HepG2 (cell line): ENCODE measurements around the gene DLX1. TPM values are rescaled to one million over a fixed set of nuclear protein-coding genes. Genes with fewer than 3 reads are reported as not detected.

Source experiments
- CHD2 ChIP-seq: IDR thresholded peaks from 2 replicates; pipeline ENCODE4 v1.6.1; 2011; ENCODE audit warnings: low read depth, low read length, improper control_type of control experiment
- DNMT1 ChIP-seq: sonication (generic); formaldehyde crosslinking; IDR thresholded peaks from 2 replicates; pipeline ENCODE4 v1.5.1; 2020; ENCODE audit warnings: mild to moderate bottlenecking, missing genetic modification reagents
- GATAD1 ChIP-seq: IDR thresholded peaks from 2 replicates; pipeline ENCODE4 v1.6.1; 2016; ENCODE audit warnings: missing genetic modification reagents, missing compliant biosample characterization
- KDM4B ChIP-seq: sonication (generic); formaldehyde crosslinking; IDR thresholded peaks from 2 replicates; pipeline ENCODE4 v1.4.0; 2020; ENCODE audit warnings: missing genetic modification reagents
- ONECUT2 ChIP-seq: sonication (generic); formaldehyde crosslinking; IDR thresholded peaks from 2 replicates; pipeline ENCODE4 v1.4.0; 2020; ENCODE audit warnings: missing genetic modification reagents
- SALL2 ChIP-seq: sonication (generic); formaldehyde crosslinking; IDR thresholded peaks from 2 replicates; pipeline ENCODE4 v1.8.1; 2023; ENCODE audit warnings: mild to moderate bottlenecking, missing genetic modification reagents, inconsistent platforms
- ZFP41 ChIP-seq: sonication (generic); formaldehyde crosslinking; IDR thresholded peaks from 2 replicates; pipeline ENCODE4 v1.4.0; 2020; ENCODE audit warnings: mild to moderate bottlenecking, missing genetic modification reagents, borderline replicate concordance
- ZNF10 ChIP-seq: sonication (generic); formaldehyde crosslinking; IDR thresholded peaks from 2 replicates; pipeline ENCODE4 v1.4.0; 2020; ENCODE audit warnings: mild to moderate bottlenecking, low read depth, missing genetic modification reagents, borderline replicate concordance
- ZNF138 ChIP-seq: sonication (generic); formaldehyde crosslinking; IDR thresholded peaks from 2 replicates; pipeline ENCODE4 v1.5.0; 2020; ENCODE audit warnings: mild to moderate bottlenecking, low read depth, missing genetic modification reagents
- ZNF564 ChIP-seq: sonication (generic); formaldehyde crosslinking; IDR thresholded peaks from 2 replicates; pipeline ENCODE4 v1.8.1; 2023; ENCODE audit warnings: mild to moderate bottlenecking, missing genetic modification reagents
- ZNF652 ChIP-seq: IDR thresholded peaks from 2 replicates; pipeline ENCODE4 v1.6.1; 2016; ENCODE audit warnings: low read depth, borderline replicate concordance
- ZSCAN22 ChIP-seq: sonication (generic); formaldehyde crosslinking; IDR thresholded peaks from 2 replicates; pipeline ENCODE4 v1.4.0; 2020; ENCODE audit warnings: mild to moderate bottlenecking, missing genetic modification reagents
- polyA plus RNA-seq, 8 experiments: library from polyadenylated mRNA; depleted of rRNA in 3 of 8; stranded (reverse) in 7 of 8; unstranded in 1 of 8; fragments of >200 nt; fragmentation: Illumina TruSeq in 4 of 8; extraction: Trizol in 4 of 8; gene quantifications; 2 replicates each; pipeline versions ENCODE4 v1.2.1 to v1.2.3, GENCODE V29; 2011 to 2016; ENCODE audit warnings: low read depth in 4 of 8, missing spikeins in 1 of 8, mixed read lengths in 1 of 8; ENCODE audit not compliant: insufficient read depth in 1 of 8
- total RNA-seq, 5 experiments: library from RNA; depleted of rRNA; stranded (reverse); fragments of >200 nt; fragmentation: Illumina TruSeq; extraction: Trizol; gene quantifications; 2 replicates each; pipeline ENCODE4 v1.2.3, GENCODE V29; 2016; ENCODE audit warnings: low read depth in 1 of 5
- TF ChIP-seq, protein P1 (sequence below), 2 experiments: fragments of 450-650 bp in 1 of 2; sonication (generic) in 1 of 2; formaldehyde crosslinking in 1 of 2; IDR thresholded peaks; 2 replicates each; pipeline versions ENCODE4 v1.6.1 to v1.8.0; 2016 to 2022; ENCODE audit warnings: antibody characterized with exemption in 1 of 2, mild to moderate bottlenecking in 1 of 2, missing genetic modification reagents in 1 of 2
- TF ChIP-seq, protein P2 (sequence below): sonication (generic); formaldehyde crosslinking; IDR thresholded peaks from 2 replicates; pipeline ENCODE4 v1.9.0; 2021; ENCODE audit warnings: missing genetic modification reagents, borderline replicate concordance
- TF ChIP-seq, protein P3 (sequence below): sonication (generic); formaldehyde crosslinking; IDR thresholded peaks from 2 replicates; pipeline ENCODE4 v1.4.0; 2020; ENCODE audit warnings: missing genetic modification reagents

DLX1 gene
- total and polyA plus RNA-seq, 2 of the 13 experiments (the other 11 are each of a cell fraction or from before 2014, with no cell fraction given): 0.18 to 0.86 TPM

DNA sequence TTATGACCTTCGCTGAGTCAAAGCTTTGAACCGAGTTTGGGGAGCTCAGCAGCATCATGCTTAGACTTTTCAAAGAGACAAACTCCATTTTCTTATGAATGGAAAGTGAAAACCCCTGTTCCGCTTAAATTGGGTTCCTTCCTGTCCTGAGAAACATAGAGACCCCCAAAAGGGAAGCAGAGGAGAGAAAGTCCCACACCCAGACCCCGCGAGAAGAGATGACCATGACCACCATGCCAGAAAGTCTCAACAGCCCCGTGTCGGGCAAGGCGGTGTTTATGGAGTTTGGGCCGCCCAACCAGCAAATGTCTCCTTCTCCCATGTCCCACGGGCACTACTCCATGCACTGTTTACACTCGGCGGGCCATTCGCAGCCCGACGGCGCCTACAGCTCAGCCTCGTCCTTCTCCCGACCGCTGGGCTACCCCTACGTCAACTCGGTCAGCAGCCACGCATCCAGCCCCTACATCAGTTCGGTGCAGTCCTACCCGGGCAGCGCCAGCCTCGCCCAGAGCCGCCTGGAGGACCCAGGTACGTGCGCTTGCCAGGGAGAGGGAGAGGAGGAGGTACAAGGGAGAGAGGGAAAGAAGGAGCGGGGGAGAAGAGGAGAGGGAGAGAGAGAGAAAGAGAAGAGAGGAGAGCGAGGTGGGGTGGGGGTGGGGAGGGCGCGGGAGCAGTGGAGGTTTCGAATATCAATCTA lies at the start of gene DLX1 (continued):
- TF ChIP-seq, protein P1, sequence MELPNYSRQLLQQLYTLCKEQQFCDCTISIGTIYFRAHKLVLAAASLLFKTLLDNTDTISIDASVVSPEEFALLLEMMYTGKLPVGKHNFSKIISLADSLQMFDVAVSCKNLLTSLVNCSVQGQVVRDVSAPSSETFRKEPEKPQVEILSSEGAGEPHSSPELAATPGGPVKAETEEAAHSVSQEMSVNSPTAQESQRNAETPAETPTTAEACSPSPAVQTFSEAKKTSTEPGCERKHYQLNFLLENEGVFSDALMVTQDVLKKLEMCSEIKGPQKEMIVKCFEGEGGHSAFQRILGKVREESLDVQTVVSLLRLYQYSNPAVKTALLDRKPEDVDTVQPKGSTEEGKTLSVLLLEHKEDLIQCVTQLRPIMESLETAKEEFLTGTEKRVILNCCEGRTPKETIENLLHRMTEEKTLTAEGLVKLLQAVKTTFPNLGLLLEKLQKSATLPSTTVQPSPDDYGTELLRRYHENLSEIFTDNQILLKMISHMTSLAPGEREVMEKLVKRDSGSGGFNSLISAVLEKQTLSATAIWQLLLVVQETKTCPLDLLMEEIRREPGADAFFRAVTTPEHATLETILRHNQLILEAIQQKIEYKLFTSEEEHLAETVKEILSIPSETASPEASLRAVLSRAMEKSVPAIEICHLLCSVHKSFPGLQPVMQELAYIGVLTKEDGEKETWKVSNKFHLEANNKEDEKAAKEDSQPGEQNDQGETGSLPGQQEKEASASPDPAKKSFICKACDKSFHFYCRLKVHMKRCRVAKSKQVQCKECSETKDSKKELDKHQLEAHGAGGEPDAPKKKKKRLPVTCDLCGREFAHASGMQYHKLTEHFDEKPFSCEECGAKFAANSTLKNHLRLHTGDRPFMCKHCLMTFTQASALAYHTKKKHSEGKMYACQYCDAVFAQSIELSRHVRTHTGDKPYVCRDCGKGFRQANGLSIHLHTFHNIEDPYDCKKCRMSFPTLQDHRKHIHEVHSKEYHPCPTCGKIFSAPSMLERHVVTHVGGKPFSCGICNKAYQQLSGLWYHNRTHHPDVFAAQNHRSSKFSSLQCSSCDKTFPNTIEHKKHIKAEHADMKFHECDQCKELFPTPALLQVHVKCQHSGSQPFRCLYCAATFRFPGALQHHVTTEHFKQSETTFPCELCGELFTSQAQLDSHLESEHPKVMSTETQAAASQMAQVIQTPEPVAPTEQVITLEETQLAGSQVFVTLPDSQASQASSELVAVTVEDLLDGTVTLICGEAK (IDR thresholded peaks at IDR 0.05): no peak
- TF ChIP-seq, protein P1 (CRISPR knock-in tag; IDR thresholded peaks at IDR 0.05): no peak
- no peak for TF ChIP-seq ONECUT2 (CRISPR knock-in tag)
- TF ChIP-seq, protein P2, sequence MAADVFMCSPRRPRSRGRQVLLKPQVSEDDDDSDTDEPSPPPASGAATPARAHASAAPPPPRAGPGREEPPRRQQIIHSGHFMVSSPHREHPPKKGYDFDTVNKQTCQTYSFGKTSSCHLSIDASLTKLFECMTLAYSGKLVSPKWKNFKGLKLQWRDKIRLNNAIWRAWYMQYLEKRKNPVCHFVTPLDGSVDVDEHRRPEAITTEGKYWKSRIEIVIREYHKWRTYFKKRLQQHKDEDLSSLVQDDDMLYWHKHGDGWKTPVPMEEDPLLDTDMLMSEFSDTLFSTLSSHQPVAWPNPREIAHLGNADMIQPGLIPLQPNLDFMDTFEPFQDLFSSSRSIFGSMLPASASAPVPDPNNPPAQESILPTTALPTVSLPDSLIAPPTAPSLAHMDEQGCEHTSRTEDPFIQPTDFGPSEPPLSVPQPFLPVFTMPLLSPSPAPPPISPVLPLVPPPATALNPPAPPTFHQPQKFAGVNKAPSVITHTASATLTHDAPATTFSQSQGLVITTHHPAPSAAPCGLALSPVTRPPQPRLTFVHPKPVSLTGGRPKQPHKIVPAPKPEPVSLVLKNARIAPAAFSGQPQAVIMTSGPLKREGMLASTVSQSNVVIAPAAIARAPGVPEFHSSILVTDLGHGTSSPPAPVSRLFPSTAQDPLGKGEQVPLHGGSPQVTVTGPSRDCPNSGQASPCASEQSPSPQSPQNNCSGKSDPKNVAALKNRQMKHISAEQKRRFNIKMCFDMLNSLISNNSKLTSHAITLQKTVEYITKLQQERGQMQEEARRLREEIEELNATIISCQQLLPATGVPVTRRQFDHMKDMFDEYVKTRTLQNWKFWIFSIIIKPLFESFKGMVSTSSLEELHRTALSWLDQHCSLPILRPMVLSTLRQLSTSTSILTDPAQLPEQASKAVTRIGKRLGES: no peak
- TF ChIP-seq DNMT1 (CRISPR knock-in tag): no peak; the same call in 1 of the 2 replicates
- no peak for TF ChIP-seq ZSCAN22 (CRISPR knock-in tag)
- TF ChIP-seq KDM4B: no peak
- TF ChIP-seq ZNF564 (CRISPR knock-in tag): no peak
- no peak for TF ChIP-seq SALL2 (CRISPR knock-in tag)
- no peak for TF ChIP-seq ZNF138
- TF ChIP-seq ZNF652 (CRISPR knock-in tag): no peak
- TF ChIP-seq ZFP41 (CRISPR knock-in tag): no peak
- TF ChIP-seq ZNF10 (CRISPR knock-in tag): no peak
- TF ChIP-seq, protein P3, sequence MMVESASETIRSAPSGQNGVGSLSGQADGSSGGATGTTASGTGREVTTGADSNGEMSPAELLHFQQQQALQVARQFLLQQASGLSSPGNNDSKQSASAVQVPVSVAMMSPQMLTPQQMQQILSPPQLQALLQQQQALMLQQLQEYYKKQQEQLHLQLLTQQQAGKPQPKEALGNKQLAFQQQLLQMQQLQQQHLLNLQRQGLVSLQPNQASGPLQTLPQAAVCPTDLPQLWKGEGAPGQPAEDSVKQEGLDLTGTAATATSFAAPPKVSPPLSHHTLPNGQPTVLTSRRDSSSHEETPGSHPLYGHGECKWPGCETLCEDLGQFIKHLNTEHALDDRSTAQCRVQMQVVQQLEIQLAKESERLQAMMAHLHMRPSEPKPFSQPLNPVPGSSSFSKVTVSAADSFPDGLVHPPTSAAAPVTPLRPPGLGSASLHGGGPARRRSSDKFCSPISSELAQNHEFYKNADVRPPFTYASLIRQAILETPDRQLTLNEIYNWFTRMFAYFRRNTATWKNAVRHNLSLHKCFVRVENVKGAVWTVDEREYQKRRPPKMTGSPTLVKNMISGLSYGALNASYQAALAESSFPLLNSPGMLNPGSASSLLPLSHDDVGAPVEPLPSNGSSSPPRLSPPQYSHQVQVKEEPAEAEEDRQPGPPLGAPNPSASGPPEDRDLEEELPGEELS (CRISPR knock-in tag): 0 out of 2 replicates have a peak, but pooled peaks have one; percentile 4
- no peak for TF ChIP-seq GATAD1 (CRISPR knock-in tag)
- TF ChIP-seq CHD2: peak; percentile 91
